Activated naive CD8-positive, alpha-beta T cell treated with anti-CD3 and anti-CD28 coated beads, Interleukin-2, amount 50 U/mL, for 16 hours (primary cell): ENCODE data around the gene PPEF1.

Source experiments
- DNase-seq: peaks from one replicate; pipeline ENCODE4 v3.0.0-alpha.2; 2020; ENCODE audit warnings: low read depth, low spot score

PPEF1 gene, protein sequence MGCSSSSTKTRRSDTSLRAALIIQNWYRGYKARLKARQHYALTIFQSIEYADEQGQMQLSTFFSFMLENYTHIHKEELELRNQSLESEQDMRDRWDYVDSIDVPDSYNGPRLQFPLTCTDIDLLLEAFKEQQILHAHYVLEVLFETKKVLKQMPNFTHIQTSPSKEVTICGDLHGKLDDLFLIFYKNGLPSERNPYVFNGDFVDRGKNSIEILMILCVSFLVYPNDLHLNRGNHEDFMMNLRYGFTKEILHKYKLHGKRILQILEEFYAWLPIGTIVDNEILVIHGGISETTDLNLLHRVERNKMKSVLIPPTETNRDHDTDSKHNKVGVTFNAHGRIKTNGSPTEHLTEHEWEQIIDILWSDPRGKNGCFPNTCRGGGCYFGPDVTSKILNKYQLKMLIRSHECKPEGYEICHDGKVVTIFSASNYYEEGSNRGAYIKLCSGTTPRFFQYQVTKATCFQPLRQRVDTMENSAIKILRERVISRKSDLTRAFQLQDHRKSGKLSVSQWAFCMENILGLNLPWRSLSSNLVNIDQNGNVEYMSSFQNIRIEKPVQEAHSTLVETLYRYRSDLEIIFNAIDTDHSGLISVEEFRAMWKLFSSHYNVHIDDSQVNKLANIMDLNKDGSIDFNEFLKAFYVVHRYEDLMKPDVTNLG

DNA sequence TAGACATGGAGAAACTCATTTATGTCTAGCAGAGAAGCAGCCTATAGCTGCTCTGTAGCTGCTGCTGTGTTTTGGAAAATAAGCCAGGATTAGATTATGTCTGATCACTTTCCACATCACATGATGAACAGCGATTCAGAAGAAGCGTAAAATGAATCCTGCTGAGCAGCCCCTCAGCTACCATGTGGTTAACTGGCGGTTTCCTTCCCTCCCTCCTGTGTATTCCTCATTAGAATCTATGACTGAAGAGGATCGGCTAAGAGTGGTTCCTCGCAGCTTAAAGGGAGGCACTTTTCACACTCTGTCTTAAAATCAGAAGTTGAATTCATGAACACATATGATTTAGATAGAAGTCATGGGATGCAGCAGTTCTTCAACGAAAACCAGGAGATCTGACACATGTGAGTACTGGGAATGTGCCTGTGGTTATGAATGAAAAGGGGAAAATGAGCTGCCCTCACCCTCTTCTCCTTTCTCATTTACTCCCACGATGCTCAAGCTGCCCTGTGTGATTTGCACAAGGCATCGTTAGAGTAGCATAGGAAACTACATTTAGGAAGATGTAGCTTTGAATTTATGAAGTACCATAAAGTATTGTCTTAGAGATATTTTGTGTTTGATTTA lies at the start of gene PPEF1:
Gene PPEF1, plus strand, starts transcription at position 220 of the 624 bp plus-strand sequence. Its CDS starts 136 bp downstream, at position 356.
- no peak for DNase-seq

DNA sequence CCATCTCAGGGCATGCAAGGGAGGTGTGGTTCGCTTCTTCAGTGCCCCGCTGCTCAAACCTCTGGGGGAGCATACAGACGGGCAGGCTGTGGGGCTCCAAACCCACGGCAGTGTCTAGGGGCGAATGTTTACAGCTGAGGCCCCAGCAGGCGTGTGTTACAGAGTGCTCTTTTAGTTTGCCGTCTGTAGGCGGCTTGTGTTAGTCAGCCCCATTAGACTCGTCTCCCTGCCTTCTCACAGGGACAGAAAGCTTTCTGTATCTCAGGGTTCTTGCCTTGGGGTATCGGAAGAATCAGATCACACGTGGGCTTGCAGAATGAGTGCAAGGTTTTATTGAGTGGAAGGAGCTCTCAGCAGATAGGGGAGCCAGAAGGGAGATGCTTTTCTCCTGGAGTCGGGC lies 46.2 kb upstream of the PPEF1 start:
- no peak for DNase-seq

DNA sequence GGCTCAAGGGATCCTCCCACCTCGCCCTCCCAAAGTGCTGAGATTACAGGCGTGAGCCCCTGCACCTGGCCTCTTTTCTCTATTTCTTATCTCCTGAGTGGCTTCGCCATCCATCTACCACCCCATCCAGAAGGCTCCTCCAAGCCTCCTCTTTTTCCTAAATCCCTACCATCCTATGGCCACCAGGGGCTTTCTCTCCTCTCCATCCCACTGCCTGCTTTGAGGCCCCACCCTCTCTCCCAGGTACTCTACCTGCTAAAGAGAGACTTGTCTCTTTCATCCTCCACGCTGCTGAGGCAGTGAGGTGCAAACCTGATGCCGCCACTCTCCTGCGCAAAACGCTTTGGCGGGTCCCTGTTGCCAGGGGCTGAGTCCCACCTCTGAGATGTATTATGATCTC lies 42.5 kb upstream of the PPEF1 start:
- no peak for DNase-seq

DNA sequence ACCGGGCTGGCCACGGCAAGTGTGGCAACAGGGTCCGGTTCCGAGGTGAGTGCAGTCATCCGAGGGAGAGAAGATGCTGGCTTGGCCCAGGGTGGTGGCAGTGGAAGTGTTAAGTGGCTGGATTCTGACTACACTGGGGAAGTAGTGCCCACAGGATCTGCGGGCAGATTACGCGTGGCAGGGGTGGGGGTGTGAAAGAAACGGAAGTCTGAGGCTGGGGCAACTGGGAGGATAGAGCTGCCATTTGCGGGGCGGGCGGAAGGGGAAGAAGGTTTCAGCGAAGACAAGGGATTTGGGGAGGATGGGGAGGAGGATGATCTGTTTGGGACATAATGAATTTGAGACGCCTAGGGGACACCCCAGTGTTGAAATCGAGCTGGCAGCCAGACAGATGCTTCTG lies 40.8 kb upstream of the PPEF1 start:
- no peak for DNase-seq

DNA sequence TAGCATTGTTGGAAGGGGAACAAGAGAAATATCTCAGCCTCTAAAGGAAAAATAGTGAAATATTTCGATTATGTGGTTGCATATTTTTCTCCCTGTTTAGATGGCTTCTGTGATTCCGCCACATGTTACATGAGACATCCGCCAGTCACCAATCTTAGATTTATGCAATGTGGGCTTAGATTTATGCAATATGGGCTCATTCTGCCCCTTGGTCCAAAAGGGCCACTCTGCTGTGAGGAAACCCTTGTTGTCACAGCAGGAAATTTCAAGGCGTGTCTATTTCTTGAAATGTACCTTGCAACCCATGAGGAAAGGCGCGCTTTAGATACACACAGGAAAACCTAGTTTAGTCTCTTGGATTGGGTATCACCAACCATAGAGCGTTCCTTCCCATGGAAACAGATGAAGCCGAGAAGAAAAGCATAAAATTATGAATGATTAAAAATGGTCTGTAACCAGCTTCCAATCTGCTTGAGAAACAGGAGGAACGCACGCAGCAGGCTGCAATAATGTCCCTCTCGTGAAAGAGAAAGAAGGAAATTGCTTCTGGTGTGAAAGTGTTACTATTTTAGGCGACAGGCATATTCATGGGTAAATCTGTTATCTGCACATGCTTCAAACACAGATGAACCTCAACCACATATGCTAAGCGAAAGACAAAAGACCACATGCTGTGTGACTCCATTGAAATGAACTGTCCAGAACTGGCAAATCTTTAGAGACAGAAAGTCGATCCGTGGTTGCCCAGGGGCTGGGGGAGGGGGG lies 39.2 kb upstream of the PPEF1 start:
- no peak for DNase-seq

DNA sequence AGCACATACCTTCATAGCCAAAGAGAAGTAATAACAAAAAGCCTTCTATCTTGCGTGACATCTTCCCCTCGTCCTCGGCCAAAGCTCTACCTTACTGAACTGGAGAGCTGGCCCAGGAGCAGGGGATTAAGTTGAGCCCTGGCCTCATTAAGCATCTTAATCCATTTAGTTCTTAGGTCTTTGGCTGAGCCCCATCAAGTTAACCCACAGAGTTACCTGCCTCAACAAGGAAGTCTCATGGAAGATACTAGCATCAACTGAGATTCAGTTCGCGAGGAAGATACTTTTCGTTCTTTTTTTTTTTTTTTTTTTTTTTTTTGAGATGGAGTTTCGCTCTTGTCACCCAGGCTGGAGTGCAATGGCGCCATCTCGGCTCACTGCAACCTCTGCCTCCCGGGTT lies 35.4 kb upstream of the PPEF1 start, which contains the start of gene RS1:
Gene RS1, minus strand, starts transcription at position 101 of the 400 bp plus-strand sequence. Its CDS starts 40 bp downstream, at position 61.
- no peak for DNase-seq

DNA sequence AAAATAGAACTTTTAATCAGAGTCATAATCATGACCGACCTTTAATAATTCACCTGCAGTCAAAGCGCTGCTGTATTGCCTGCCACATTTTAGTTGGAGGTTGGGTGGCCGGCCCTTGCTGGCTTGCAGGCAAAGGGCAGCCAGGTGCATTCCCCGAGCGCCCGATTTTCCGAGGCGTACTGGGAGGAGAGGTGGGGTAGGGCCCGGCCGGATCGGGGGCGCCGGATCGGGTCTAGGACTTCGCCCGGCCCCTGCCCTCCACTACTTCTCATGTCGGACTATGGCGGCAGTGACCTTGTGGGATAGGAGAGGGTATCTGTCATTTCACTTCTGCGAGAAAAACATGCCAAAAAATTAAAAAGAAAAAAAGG lies 33.0 kb upstream of the PPEF1 start:
- no peak for DNase-seq

DNA sequence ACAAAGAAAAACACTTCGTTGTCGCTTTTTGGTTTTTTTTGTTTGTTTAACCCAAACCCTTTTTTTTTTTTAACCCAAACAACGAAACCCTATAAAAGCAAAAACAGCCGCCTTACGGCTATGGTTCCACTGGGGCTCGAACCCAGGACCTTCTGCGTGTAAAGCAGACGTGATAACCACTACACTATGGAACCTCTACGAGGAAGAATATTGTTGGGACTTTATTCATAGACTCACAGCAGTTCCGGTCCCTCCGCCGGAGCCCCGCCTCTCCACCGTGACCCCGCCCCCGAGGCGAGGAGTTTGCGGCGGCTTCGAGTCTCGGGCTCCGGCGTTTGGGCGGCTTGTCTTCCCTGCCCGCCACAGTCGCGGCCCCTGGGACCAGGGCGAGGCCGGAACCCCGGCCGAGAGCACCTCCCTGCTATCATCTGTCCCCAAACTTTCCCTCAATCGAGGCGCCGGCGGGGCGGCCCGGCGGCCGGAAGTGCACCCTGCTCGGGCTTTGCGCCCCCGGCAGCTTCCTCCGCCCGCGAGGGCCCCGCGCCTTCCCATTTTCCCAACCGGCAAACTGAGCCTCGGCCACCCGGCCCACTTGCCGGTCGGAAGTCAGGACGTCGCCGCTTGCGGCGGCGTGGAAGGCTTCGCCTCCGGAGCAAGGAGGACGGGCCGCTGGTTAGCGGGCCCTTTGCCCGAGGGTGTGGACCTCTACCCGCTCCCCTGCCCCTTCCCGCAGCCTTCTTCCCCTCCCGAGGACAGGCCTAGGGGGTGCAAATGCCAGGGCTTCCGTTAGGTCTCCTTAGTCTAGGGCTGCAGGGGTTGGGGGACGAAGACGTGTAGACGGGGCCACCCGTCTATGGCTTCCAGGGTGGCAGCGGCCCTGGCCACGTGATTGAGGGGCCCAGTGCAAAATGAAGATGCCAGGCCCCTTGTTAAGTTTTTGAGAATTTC lies 32.4 kb upstream of the PPEF1 start:
- DNase-seq: peak; percentile 47

DNA sequence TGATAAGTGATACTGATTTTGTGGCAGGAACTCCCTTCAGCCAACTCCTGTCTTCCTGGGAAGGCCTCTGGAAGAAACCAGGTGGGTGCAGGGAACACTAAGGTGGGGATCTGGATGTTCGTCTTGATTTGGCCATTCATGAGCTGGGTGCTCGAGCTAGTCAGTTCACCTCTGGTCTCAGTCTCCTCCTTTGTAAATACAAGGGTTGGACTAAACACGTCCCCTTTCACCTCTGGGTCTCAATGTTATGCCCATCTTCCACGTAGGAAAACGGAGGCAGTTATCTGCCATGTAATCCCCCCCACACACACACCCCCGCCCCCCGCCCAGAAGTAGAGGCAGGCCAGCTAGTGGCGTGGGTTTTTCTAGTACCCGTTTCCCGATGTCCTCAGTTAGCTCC lies 31.4 kb upstream of the PPEF1 start:
- DNase-seq: no peak

DNA sequence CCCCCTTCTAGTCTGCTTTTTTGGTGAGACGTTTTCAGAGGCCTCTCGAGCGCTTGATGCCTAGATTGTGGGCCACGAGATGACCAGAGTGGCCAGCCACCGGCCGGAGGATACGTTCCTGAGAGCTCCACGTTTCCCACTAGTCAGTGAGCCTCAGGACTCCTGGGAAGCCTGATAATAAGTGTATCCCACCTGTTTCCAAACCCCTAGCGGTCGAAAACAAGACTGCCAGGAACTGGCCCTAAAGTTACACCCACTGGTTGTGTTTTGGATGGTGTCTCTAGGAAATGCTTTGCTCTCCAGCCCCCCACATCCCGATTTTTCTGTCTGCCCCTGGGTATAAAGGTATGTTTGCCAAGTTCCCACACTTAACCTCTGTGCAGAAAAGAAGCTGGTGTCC lies 31.0 kb upstream of the PPEF1 start:
- no peak for DNase-seq

DNA sequence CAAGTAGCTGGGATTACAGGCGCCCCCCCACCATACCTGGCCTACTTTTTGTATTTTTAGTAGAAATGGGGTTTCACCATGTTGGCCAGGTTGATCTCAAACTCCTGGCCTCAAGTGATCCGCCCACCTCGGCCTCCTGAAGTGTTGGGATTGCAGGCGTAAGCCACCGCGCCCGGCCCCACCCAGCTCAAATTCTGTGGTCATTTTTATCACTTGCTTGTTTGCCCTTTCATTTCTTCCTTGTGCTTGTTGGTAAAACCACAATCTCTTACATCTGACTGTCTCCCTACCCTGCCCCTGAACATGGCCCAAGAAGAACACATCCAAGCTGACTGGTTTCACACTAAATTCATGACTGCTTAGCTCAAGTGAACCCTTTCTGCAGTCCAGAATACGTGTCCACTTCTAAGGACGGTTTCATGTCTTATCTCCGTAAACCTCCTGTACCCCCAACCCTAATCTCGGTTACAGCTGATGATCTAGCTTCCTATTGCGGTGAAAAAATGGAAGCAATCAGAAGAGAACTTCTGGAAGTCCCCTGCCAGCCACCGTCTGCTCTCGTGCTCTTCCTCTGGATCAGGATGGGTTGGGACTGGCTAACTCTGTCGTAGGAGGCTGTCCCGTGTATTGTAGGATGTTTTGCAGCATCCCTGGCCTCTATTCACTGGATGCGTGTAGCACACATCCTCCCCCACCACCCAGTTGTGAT lies 30.1 kb upstream of the PPEF1 start:
- no peak for DNase-seq

DNA sequence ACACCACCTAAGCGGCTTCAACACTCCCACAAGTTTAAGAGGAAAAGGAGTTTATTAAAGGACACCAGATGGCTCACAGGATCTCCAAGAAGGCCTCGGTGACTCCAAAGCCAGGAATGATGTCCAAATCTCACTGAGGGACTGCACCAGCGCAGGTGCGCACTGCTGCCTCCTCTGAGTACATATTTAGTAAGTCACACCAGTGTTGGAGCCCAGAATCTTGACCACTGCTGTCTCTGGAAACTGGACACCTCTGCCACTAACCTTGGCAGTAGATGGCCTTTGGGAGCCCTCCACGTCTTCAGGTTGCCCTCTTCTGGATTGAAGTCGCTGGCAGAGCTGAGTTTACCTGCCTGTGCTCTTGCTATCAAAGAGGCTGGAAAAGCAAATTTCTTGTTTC lies 25.4 kb upstream of the PPEF1 start:
- no peak for DNase-seq

DNA sequence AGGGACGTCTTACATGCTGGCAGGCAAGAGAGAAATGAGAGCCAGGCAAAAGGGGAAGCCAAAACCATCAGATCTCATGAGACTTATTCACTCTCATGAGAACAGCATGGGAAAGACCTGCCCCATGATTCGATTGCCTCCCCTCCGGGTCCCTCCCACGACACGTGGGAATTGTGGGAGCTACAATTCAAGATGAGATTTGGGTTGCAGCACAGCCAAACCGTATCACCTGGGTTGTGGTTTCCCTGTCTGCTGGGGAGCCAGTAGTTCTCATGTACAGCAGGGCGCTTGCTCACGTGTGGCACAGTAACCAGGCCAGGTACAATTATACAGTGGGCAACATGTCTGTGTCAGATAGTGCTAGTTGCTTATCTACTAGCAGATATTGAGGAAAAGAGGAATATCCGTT lies 24.5 kb upstream of the PPEF1 start:
- DNase-seq: no peak

DNA sequence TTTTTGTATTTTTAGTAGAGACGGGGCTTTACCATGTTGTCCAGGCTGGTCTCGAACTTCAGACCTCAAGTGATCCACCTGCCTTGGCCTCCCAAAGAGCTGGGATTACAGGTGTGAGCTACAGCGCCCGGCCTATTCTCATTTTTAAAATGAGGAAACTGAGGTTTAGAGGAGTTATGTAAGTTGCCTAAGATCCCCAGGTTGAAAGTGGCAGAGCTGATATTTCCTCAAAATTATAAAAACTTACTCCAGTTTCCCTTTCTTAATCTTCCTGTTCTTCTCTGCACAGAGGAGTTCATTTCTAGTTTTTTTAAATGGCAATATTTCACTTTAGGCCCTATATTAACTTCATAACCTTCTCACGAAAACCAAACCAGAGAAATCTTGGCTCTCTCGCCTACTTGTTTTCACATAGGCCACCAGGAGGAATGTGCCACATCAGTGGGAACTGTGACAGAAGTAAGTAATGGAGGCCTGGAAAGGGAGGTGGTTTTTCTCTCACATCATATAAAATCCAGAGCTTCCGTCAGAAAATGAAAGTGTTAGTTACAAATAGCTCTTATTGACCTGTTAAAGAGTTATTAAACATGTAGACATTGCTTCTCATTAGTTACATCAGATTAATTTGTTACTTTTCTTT lies 19.5 kb upstream of the PPEF1 start:
- no peak for DNase-seq

DNA sequence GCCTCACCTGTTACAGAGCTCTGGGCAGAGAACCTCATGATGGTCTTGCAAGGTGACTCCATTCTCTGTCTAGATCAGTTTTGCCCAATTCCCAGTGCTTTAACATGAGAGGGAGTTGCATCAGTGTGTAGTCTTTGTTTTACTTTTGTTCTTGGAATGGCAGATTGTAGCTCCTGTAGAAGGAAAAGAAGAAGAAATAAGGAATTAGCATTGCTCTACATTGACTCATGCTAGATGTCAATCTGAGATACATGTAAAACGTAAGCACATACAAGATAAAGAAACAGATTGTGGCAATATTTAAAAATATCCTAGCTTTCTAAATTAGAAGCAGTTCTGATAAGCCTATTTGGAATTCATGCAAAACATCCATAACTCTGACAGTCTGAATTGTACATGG lies 16.0 kb upstream of the PPEF1 start:
- DNase-seq: no peak

DNA sequence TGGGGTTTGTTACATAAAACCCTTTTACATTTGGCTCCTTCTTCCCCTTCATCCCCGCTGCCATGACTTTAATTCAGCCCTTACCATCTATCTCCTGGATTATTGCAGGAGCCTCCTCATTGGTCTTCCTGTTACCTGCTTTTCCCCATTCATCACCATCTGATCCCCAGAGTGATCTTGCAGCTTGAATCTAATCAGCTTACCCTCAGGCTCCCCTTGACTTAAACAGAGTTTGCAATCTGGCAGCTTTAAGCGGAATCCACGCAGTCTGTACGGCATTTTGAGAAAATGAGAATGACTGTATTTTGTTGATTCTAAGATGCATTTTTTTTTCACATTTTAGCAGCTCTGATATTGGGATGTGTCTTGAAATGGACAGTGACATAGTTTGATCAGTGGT lies 14.9 kb upstream of the PPEF1 start:
- DNase-seq: no peak

DNA sequence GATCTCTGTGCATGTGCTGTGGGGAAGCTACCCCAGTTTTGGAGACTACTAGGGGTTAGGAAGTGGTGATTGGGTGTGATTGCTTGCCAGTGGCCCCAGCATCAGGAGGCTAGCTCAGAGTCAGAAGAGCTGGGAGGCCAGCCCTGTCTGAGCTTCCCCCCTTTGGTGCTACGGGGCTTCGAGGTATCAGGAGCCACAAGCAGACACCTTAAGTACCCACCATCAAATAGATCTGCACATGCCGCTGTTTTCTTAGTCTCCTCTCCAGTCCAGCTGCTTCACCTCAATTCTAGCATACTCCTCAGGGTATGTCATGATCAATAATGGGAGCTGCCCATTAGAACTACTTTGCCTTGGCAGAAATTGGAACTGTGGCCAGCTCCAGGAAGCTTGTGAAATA lies 10.8 kb upstream of the PPEF1 start:
- no peak for DNase-seq

DNA sequence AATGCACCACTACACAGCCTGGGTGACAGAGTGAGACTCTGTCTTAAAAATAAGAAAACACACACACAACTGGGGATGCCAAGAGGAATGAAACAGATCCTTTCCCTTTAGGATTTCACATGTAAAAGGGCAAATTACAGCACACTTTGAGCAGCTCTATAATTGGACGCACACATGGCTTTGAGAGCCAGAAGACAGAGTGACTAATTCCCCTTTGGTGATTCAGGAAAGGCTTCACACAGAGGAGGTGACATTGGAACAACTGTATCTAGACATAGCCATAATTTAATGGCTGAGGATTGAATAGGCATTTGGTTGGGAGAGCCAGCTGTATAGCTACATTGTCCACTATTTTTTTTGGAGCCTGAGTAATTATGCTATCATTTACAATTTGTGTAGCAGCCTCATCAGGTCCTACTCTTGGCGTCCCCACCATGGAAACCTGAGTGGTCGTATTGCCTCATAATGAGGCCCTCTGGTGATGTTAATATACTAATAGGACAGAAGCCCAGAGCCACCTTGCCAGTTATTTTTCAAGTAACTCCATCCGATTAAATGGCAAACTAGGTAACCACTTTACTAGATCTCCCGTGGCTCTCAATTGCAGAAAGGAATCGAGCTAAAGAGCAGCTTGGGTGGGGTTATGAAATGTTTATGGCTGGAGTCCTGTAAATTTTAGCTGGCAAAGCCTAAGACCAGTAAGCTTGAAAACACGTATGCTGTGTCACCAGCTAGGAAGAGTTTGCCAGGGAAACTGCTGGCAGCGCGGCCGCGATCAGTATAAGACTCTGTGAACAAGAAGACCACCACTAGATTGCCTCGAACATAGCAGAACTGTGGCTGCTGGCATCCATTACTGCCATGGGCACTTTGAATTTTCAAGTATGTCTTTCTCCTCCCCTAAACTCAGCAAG lies 8.5 kb upstream of the PPEF1 start:
- no peak for DNase-seq
